ENCODE measurements around the gene MMP3.

DNA sequence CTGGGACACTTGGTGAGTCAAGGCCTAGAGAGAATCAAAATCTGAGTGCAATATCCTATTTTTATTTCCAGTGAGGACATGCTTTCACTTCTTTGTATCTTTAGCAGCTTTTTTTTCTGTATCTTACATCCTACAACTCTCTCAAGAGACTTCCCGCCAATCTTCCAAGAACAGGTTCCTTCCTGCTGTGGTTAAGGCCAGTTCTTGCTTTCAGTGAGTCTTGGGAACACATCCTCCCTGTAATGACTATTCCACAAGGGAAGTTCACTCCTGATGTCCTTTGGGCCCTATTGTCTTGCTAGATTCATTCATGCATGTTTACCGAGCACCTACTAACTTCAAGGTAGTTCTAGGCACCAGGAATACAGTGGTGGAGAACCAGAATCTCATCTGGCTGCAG lies 35.2 kb upstream of the MMP3 start:
- TF ChIP-seq, protein P1, sequence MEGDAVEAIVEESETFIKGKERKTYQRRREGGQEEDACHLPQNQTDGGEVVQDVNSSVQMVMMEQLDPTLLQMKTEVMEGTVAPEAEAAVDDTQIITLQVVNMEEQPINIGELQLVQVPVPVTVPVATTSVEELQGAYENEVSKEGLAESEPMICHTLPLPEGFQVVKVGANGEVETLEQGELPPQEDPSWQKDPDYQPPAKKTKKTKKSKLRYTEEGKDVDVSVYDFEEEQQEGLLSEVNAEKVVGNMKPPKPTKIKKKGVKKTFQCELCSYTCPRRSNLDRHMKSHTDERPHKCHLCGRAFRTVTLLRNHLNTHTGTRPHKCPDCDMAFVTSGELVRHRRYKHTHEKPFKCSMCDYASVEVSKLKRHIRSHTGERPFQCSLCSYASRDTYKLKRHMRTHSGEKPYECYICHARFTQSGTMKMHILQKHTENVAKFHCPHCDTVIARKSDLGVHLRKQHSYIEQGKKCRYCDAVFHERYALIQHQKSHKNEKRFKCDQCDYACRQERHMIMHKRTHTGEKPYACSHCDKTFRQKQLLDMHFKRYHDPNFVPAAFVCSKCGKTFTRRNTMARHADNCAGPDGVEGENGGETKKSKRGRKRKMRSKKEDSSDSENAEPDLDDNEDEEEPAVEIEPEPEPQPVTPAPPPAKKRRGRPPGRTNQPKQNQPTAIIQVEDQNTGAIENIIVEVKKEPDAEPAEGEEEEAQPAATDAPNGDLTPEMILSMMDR (IDR thresholded peaks at IDR 0.05; ENCODE audit: insufficient read depth, low read length, poor library complexity, severe bottlenecking) = no peak
- TF ChIP-seq EZH2phosphoT487 (conservative IDR thresholded peaks at IDR 0.05; ENCODE audit: low read length) = no peak

All from SU-DHL-6 (cell line).